ENCODE data around the gene ADAT3. TPM values are rescaled to one million over a fixed set of nuclear protein-coding genes. Genes with fewer than 3 reads are reported as not detected.

The ADAT3 gene
- total RNA-seq, 1 experiment from 2014 or later, result 12.6 TPM

GRCh38 chr19:1936430-1936829 is 31.2 kb downstream of the ADAT3 start:
- H3K9me3 ChIP-seq, result peaks cover 4% of the 10 kb centered on the region
- no peaks in the 10 kb centered on the region for H3K27me3 ChIP-seq (replicated peaks; ENCODE audit: control insufficient read depth, insufficient read depth, low read length)
- no TSS peak for BruUV-seq (replicated peaks)
- ChIA-PET POLR2A (no interaction called here), CTCF (no interaction called here)
- no peak overlapping the region for H3K4me3 ChIP-seq (ENCODE audit: low read depth, low read length)
- Mint-ChIP-seq H3K27me3 (ENCODE audit: insufficient read depth, unreplicated experiment) (no peaks in the 10 kb centered on the region), H3K36me3 (ENCODE audit: insufficient read depth, unreplicated experiment) (no peaks in the 10 kb centered on the region), H3K4me3 (ENCODE audit: unreplicated experiment) (no peak overlapping the region), H3K27ac (ENCODE audit: unreplicated experiment) (no peak overlapping the region), H3K4me1 (ENCODE audit: low read depth, unreplicated experiment) (no peaks in the 10 kb centered on the region), H3K9me3 (ENCODE audit: unreplicated experiment) (no peaks in the 10 kb centered on the region)
- intact Hi-C loops (cut with micrococcal nuclease; ENCODE audit: unreplicated experiment), result no loop called here
- no peak for DNase-seq
- no peaks in the 10 kb centered on the region for H3K36me3 ChIP-seq (ENCODE audit: control insufficient read depth, insufficient read depth, low read length)
- no peak for TF ChIP-seq CTCF (IDR thresholded peaks at IDR 0.05; ENCODE audit: insufficient read depth in 1 of 2, low read depth in 1 of 2, low read length in 1 of 2, severe bottlenecking in 1 of 2, unreplicated experiment in 1 of 2)
- H3K4me1 ChIP-seq, result peaks cover 7% of the 10 kb centered on the region

GRCh38 chr19:1936916-1937610 is 31.9 kb downstream of the ADAT3 start:
- H3K27me3 ChIP-seq (replicated peaks; ENCODE audit: control insufficient read depth, insufficient read depth, low read length), result no peaks in the 10 kb centered on the region
- no peak overlapping the region for H3K27ac Mint-ChIP-seq (ENCODE audit: unreplicated experiment)
- no peaks in the 10 kb centered on the region for H3K9me3 ChIP-seq
- H3K9me3 Mint-ChIP-seq (ENCODE audit: unreplicated experiment), result no peaks in the 10 kb centered on the region
- ChIA-PET POLR2A (no interaction called here), CTCF (no interaction called here)
- no peak overlapping the region for H3K4me3 Mint-ChIP-seq (ENCODE audit: unreplicated experiment)
- no TSS peak for BruUV-seq (replicated peaks)
- DNase-seq, result no peak
- no peaks in the 10 kb centered on the region for H3K4me1 Mint-ChIP-seq (ENCODE audit: low read depth, unreplicated experiment)
- H3K36me3 Mint-ChIP-seq (ENCODE audit: insufficient read depth, unreplicated experiment), result no peaks in the 10 kb centered on the region
- H3K36me3 ChIP-seq (ENCODE audit: control insufficient read depth, insufficient read depth, low read length), result no peaks in the 10 kb centered on the region
- H3K4me3 ChIP-seq (ENCODE audit: low read depth, low read length), result no peak overlapping the region
- no peak for TF ChIP-seq CTCF (IDR thresholded peaks at IDR 0.05; ENCODE audit: insufficient read depth in 1 of 2, low read depth in 1 of 2, low read length in 1 of 2, severe bottlenecking in 1 of 2, unreplicated experiment in 1 of 2)
- no peaks in the 10 kb centered on the region for H3K27me3 Mint-ChIP-seq (ENCODE audit: insufficient read depth, unreplicated experiment)
- intact Hi-C loops (cut with micrococcal nuclease; ENCODE audit: unreplicated experiment), result no loop called here
- peaks cover 7% of the 10 kb centered on the region for H3K4me1 ChIP-seq

GRCh38 chr19:1938071-1938470 is 32.9 kb downstream of the ADAT3 start:
- no peak overlapping the region for H3K4me3 Mint-ChIP-seq (ENCODE audit: unreplicated experiment)

More at GRCh38 chr19:1938071-1938470, 32.9 kb downstream of the ADAT3 start:
- H3K36me3 ChIP-seq (ENCODE audit: control insufficient read depth, insufficient read depth, low read length), result no peaks in the 10 kb centered on the region
- CTCF ChIA-PET, result interaction anchor here (0.7 kb wide), 1 partner anchor 66 kb away, joined by 4 read pairs; no protein-coding TSS in a partner anchor
- POLR2A ChIA-PET, result no interaction called here
- no peaks in the 10 kb centered on the region for H3K9me3 ChIP-seq
- no peaks in the 10 kb centered on the region for H3K4me1 Mint-ChIP-seq (ENCODE audit: low read depth, unreplicated experiment)
- DNase-seq, result no peak
- no TSS peak for BruUV-seq (replicated peaks)
- no peaks in the 10 kb centered on the region for H3K27me3 Mint-ChIP-seq (ENCODE audit: insufficient read depth, unreplicated experiment)
- H3K27me3 ChIP-seq (replicated peaks; ENCODE audit: control insufficient read depth, insufficient read depth, low read length), result no peaks in the 10 kb centered on the region
- intact Hi-C loops (cut with micrococcal nuclease; ENCODE audit: unreplicated experiment), result no loop called here
- H3K4me1 ChIP-seq, result peaks cover 7% of the 10 kb centered on the region
- H3K36me3 Mint-ChIP-seq (ENCODE audit: insufficient read depth, unreplicated experiment), result no peaks in the 10 kb centered on the region
- H3K9me3 Mint-ChIP-seq (ENCODE audit: unreplicated experiment), result no peaks in the 10 kb centered on the region
- no peak overlapping the region for H3K27ac Mint-ChIP-seq (ENCODE audit: unreplicated experiment)
- no peak for TF ChIP-seq CTCF (IDR thresholded peaks at IDR 0.05; ENCODE audit: insufficient read depth in 1 of 2, low read depth in 1 of 2, low read length in 1 of 2, severe bottlenecking in 1 of 2, unreplicated experiment in 1 of 2)
- no peak overlapping the region for H3K4me3 ChIP-seq (ENCODE audit: low read depth, low read length)

Data from Caco-2 (cell line).